GM23338 (cell line): ENCODE measurements around the gene NDUFS5. TPM values are rescaled to one million over a fixed set of nuclear protein-coding genes. Genes with fewer than 3 reads are reported as not detected.
"Not testable (repeated sequence)": the region's sequence is repeated elsewhere in the genome, so short reads cannot be mapped to it uniquely, and the experiment has no call there.

ENCODE experiments used
- ATAC-seq: fragments of 200-7000 bp; cut with Tn5 transposase; 3 replicates; pipeline ENCODE4 v1.9.1; 2020
- DNase-seq: peaks from one replicate; pipeline ENCODE4 v3.0.0-alpha.2; 2015; ENCODE audit warnings: low spot score
- H2AFZ ChIP-seq: fragments of 200-600 bp; sonication (generic); 2 replicates; pipeline ENCODE4 v1.8.0; 2016; ENCODE audit warnings: antibody characterized with exemption, mild to moderate bottlenecking, moderate library complexity
- H3F3A ChIP-seq: fragments of 200-600 bp; sonication (generic); replicated peaks from 2 replicates; pipeline ENCODE4 v1.8.0; 2017; ENCODE audit warnings: antibody characterized with exemption, mixed run types, low read depth
- H3K27ac ChIP-seq: fragments of 200-600 bp; sonication (generic); 2 replicates; pipeline ENCODE4 v1.6.1; 2016; ENCODE audit warnings: low read depth
- H3K27me3 ChIP-seq: fragments of 200-600 bp; sonication (generic); 2 replicates; pipeline ENCODE4 v1.8.0; 2016; ENCODE audit warnings: mild to moderate bottlenecking, mixed run types, moderate library complexity; ENCODE audit not compliant: insufficient read depth
- H3K36me3 ChIP-seq: fragments of 200-600 bp; sonication (generic); 2 replicates; pipeline ENCODE4 v1.8.0; 2016; ENCODE audit warnings: mild to moderate bottlenecking; ENCODE audit not compliant: insufficient read depth
- H3K4me1 ChIP-seq: fragments of 200-600 bp; sonication (generic); 2 replicates; pipeline ENCODE4 v1.8.0; 2016; ENCODE audit warnings: mild to moderate bottlenecking, moderate library complexity; ENCODE audit not compliant: insufficient read depth
- H3K4me2 ChIP-seq: fragments of 200-600 bp; sonication (generic); 2 replicates; pipeline ENCODE4 v1.7.1; 2017; ENCODE audit warnings: mixed run types
- H3K4me3 ChIP-seq: fragments of 200-600 bp; sonication (generic); 2 replicates; pipeline ENCODE4 v1.6.1; 2016; ENCODE audit warnings: mixed run types
- H3K79me2 ChIP-seq: fragments of 200-600 bp; sonication (generic); replicated peaks from 2 replicates; pipeline ENCODE4 v1.8.0; 2017; ENCODE audit warnings: mild to moderate bottlenecking; ENCODE audit not compliant: insufficient read depth
- H3K9me2 ChIP-seq: fragments of 200-600 bp; sonication (generic); 2 replicates; pipeline ENCODE4 v1.8.0; 2017; ENCODE audit not compliant: insufficient read depth
- H4K20me1 ChIP-seq: fragments of 200-600 bp; sonication (generic); replicated peaks from 2 replicates; pipeline ENCODE4 v1.8.0; 2017; ENCODE audit warnings: mild to moderate bottlenecking; ENCODE audit not compliant: insufficient read depth
- H3K27ac Mint-ChIP-seq: 2 replicates; pipeline ENCODE4 v1.8.0; 2020; ENCODE audit warnings: inconsistent platforms, mild to moderate bottlenecking, moderate library complexity, mixed read lengths
- H3K27me3 Mint-ChIP-seq: 3 replicates; pipeline ENCODE4 v1.8.0; 2022; ENCODE audit warnings: low read depth, mild to moderate bottlenecking, moderate library complexity, mixed read lengths, inconsistent platforms; ENCODE audit not compliant: insufficient read depth, poor library complexity
- H3K36me3 Mint-ChIP-seq: 3 replicates; pipeline ENCODE4 v1.8.0; 2021; ENCODE audit warnings: low read depth, mild to moderate bottlenecking, inconsistent platforms, moderate library complexity, mixed read lengths
- H3K4me1 Mint-ChIP-seq: 3 replicates; pipeline ENCODE4 v1.8.0; 2020; ENCODE audit warnings: mild to moderate bottlenecking, inconsistent platforms, mixed read lengths
- H3K4me3 Mint-ChIP-seq: 3 replicates; pipeline ENCODE4 v1.8.0; 2021; ENCODE audit warnings: moderate library complexity, mild to moderate bottlenecking, inconsistent platforms, mixed read lengths
- H3K9me3 Mint-ChIP-seq: 3 replicates; pipeline ENCODE4 v1.8.0; 2020; ENCODE audit warnings: moderate library complexity, mild to moderate bottlenecking, inconsistent platforms, mixed read lengths
- CTCF ChIP-seq, 2 experiments: fragments of 200-600 bp in 1 of 2; sonication (generic) in 1 of 2; conservative IDR thresholded peaks; 2 replicates each; pipeline versions ENCODE4 v1.5.1 to v1.6.1; 2016 to 2017; ENCODE audit warnings: antibody characterized with exemption in 2 of 2, low read depth in 2 of 2, mild to moderate bottlenecking in 2 of 2, moderate library complexity in 1 of 2
- ETS1 ChIP-seq: IDR thresholded peaks from 2 replicates; pipeline ENCODE4 v1.6.1; 2016; ENCODE audit warnings: antibody characterized with exemption
- EZH2 ChIP-seq: fragments of 200-600 bp; sonication (generic); IDR thresholded peaks from one replicate; pipeline ENCODE4 v1.8.0; 2017; ENCODE audit warnings: antibody characterized with exemption, mild to moderate bottlenecking, low read depth; ENCODE audit not compliant: unreplicated experiment
- REST ChIP-seq: IDR thresholded peaks from one replicate; pipeline ENCODE4 v1.6.1; 2018; ENCODE audit warnings: antibody characterized with exemption; ENCODE audit not compliant: unreplicated experiment
- polyA plus RNA-seq: library from polyadenylated mRNA; unstranded; fragments of >200 nt; fragmentation: Nextera tagmentation; extraction: Ambion mirVana; gene quantifications from 2 replicates; pipeline ENCODE4 v1.2.1, GENCODE V29; 2016
- total RNA-seq: library from RNA; depleted of rRNA; stranded (reverse); fragments of >200 nt; shearing (Covaris generic); gene quantifications from 2 replicates; pipeline ENCODE4 v1.2.3, GENCODE V29; 2014

Gene NDUFS5
- total and polyA plus RNA-seq, 2 experiments from 2014 or later, result 532 to 2,534 TPM

GRCh38 chr1:39016604-39017171 is 9.5 kb upstream of the NDUFS5 start (continued):
- TF ChIP-seq REST, result no peak
- TF ChIP-seq EZH2, result no peak
- no peak for TF ChIP-seq ETS1

GRCh38 chr1:39017266-39017665 is 8.9 kb upstream of the NDUFS5 start:
- ATAC-seq (no peak), DNase-seq (no peak)
- Histone ChIP-seq H3K36me3 (no peaks in the 10 kb centered on the region), H3K27me3 (no peaks in the 10 kb centered on the region), H2AFZ (peak overlapping the region; percentile 40), H3K4me3 (no peak overlapping the region), H3K4me2 (peak overlapping the region; percentile 68), H4K20me1 (no peaks in the 10 kb centered on the region), H3K27ac (peak overlapping the region; percentile 84; the same call in 1 of the 2 replicates), H3F3A (peaks cover 19% of the 10 kb centered on the region), H3K4me1 (peaks cover 24% of the 10 kb centered on the region), H3K9me2 (no peaks in the 10 kb centered on the region), H3K79me2 (no peaks in the 10 kb centered on the region)
- H3K4me1 Mint-ChIP-seq, result peaks cover 28% of the 10 kb centered on the region
- no peak overlapping the region for H3K4me3 Mint-ChIP-seq
- H3K9me3 Mint-ChIP-seq, result no peaks in the 10 kb centered on the region; the same call in 2 of the 3 replicates
- TF ChIP-seq CTCF (conservative IDR thresholded peaks at IDR 0.05; ENCODE audit: low read depth in 2 of 2), result no peak
- peaks cover 15% of the 10 kb centered on the region for H3K36me3 Mint-ChIP-seq
- peak overlapping the region; percentile 77 for H3K27ac Mint-ChIP-seq
- H3K27me3 Mint-ChIP-seq, result peaks cover 3% of the 10 kb centered on the region

- not testable (repeated sequence) for H3K9me3 Mint-ChIP-seq, H3K27ac Mint-ChIP-seq
Observed at GRCh38 chr1:39020494-39020893, 5.7 kb upstream of the NDUFS5 start.

More at GRCh38 chr1:39020494-39020893, 5.7 kb upstream of the NDUFS5 start:
- not testable (repeated sequence) for H3K36me3 ChIP-seq, H3K4me3 ChIP-seq, H3K27me3 Mint-ChIP-seq, H3K9me2 ChIP-seq, ATAC-seq, H4K20me1 ChIP-seq, H3K27me3 ChIP-seq, DNase-seq, H3K36me3 Mint-ChIP-seq, H3K4me3 Mint-ChIP-seq, H3K27ac ChIP-seq, H3K79me2 ChIP-seq, H2AFZ ChIP-seq, H3K4me2 ChIP-seq
- H3K4me1 ChIP-seq, result peaks cover 21% of the 10 kb centered on the region
- H3K4me1 Mint-ChIP-seq, result peaks cover 24% of the 10 kb centered on the region
- H3F3A ChIP-seq, result peaks cover 15% of the 10 kb centered on the region
